PC-9 (cell line): ENCODE data around the gene PGRMC2.

ENCODE experiments used
- EZH2 ChIP-seq: fragments of 200-600 bp; sonication (generic); IDR thresholded peaks from 2 replicates; pipeline ENCODE4 v1.8.0; 2017; ENCODE audit warnings: antibody characterized with exemption, low read depth
- TF ChIP-seq, protein P1 (sequence below): fragments of 200-600 bp; sonication (generic); conservative IDR thresholded peaks from 2 replicates; pipeline ENCODE4 v1.6.1; 2017; ENCODE audit warnings: mixed run types, antibody characterized with exemption, mild to moderate bottlenecking, moderate library complexity

DNA sequence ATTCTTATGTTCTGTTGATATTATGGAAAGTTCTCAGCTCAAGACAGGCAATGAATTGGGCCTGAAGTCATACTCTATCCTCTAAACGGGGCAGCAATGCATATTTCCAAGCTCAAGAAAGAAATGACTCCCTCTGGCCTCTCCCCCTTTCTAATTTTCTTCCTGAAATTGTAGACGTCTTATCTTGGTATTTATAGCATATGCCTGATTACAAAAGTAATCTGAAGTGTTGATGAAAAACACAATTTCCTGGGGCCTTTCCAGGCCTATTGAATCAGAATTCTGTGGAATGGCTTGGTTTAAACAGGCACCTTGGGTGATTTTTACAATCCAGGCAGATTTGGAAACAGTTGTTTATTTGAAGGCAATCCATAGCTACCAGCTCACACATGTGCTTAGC, 21.4 kb upstream of the PGRMC2 start:
- TF ChIP-seq, protein P1, sequence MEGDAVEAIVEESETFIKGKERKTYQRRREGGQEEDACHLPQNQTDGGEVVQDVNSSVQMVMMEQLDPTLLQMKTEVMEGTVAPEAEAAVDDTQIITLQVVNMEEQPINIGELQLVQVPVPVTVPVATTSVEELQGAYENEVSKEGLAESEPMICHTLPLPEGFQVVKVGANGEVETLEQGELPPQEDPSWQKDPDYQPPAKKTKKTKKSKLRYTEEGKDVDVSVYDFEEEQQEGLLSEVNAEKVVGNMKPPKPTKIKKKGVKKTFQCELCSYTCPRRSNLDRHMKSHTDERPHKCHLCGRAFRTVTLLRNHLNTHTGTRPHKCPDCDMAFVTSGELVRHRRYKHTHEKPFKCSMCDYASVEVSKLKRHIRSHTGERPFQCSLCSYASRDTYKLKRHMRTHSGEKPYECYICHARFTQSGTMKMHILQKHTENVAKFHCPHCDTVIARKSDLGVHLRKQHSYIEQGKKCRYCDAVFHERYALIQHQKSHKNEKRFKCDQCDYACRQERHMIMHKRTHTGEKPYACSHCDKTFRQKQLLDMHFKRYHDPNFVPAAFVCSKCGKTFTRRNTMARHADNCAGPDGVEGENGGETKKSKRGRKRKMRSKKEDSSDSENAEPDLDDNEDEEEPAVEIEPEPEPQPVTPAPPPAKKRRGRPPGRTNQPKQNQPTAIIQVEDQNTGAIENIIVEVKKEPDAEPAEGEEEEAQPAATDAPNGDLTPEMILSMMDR = no peak
- TF ChIP-seq EZH2 = no peak
